GM12865 (cell line): ENCODE measurements around the gene MDM4.
A peak's percentile ranks its signal among the peaks of the same experiment; 100 is the strongest.

Experiments used
- DNase-seq: peaks from one replicate; pipeline ENCODE4 v3.0.0; 2010; ENCODE audit warnings: low read depth
- H3K4me3 ChIP-seq: 2 replicates; pipeline ENCODE4 v1.5.1; 2011; ENCODE audit warnings: mild to moderate bottlenecking, low read depth, low read length, control low read depth
- CTCF ChIP-seq: IDR thresholded peaks from 2 replicates; pipeline ENCODE4 v1.5.1; 2011; ENCODE audit warnings: low read length, control low read depth, low read depth, inconsistent platforms; ENCODE audit not compliant: insufficient read depth; ENCODE audit errors: missing control alignments

The MDM4 gene

DNA sequence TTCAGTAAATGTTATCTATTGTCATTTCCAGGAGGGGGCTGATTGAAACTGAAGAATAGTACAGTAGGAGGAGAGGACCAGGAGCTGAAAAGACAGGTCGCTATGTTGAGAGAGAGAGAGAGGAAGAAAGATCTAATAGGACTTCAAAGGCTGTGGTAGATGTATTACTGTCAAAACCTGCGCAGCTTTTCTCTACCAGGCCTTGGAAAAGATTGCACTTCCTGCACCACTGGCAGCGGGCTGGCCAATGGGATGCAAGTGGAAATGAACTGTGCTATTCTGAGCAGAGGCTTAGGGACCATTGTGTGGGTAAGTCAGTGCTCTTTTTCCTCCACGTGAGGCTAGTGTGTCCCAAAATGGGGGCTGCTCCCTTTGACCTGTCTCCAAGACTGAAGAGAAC lies 47.1 kb downstream of the MDM4 start:
- H3K4me3 ChIP-seq: no peak overlapping the region
- no peak for TF ChIP-seq CTCF
- DNase-seq: no peak

DNA sequence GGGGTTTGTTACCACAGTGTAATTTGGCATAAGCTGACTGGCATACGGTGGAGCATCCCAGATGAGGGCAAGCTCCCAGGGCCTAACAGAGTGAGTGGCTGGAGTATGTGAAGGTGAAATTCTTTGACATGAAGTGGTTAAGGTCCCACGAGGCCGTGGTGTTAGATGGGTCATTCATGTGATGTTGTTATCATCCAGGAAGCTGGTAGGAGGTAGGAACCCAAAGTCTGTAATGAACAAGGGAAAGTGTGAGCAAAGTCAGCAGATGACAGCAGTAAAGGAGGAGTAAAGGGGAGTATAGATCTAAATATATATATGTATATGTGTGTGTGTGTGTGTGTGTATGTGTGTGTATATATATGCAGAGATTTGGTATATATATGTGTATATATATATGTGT lies 47.6 kb downstream of the MDM4 start:
- no peak for TF ChIP-seq CTCF

DNA sequence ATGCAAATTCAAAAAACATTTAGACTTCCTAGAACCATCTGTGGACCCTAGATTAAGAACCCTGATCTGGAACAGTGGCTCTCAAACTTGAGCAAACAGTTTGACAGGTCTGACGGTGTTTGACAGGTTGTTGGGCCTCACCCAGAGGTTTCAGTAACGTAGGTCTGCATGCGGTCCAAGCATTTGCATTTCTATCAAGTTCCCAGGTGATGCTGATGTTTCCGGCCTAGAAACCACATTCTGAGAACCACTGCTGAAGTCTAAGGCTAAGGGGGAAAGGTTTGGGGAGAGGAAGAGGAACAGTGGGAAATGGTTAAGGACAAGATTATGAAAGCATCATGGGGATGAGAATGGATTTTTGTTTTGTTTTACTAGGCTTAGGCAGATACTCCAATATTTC lies 48.6 kb downstream of the MDM4 start:
- peak; percentile 93 for DNase-seq
- no peak overlapping the region for H3K4me3 ChIP-seq
- TF ChIP-seq CTCF: no peak

More for the DNA sequence above, 47.6 kb downstream of the MDM4 start:
- no peak overlapping the region for H3K4me3 ChIP-seq
- DNase-seq: no peak

- TF ChIP-seq CTCF: peak; percentile 65
- H3K4me3 ChIP-seq: no peak overlapping the region
- peak; percentile 88 for DNase-seq
These were observed 49.7 kb downstream of the MDM4 start for GRCh38 chr1:204565617-204566582.

GRCh38 chr1:204566583-204566955 lies 50.4 kb downstream of the MDM4 start:
- no peak overlapping the region for H3K4me3 ChIP-seq
- no peak for TF ChIP-seq CTCF
- no peak for DNase-seq

DNA sequence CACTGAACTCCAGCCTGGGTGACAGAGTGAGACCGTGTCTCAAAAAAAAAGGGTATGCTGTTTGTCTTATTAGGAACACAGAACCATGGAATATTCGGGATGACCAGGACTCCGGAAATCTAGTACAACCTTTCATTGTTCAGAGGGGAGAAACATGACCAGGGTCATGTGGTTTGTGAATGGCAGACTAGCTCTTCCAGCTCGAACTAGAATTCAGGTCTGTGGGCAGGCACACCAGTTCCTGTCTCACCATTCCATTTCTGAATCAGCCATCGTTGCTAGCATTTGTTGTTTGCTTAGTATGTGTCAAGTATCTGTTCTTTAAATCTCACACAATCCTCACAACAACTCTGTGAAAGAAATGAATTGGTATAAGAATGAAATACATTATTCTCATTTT lies 50.9 kb downstream of the MDM4 start:
- TF ChIP-seq CTCF: no peak
- DNase-seq: no peak
- no peak overlapping the region for H3K4me3 ChIP-seq
